Mesodermal cell (in vitro differentiated cells): ENCODE measurements around the gene TBCD.
A peak's percentile ranks its signal among the peaks of the same experiment; 100 is the strongest.

ENCODE experiments used
- H3K27ac ChIP-seq: 2 replicates; pipeline ENCODE4 v1.7.0; 2013; ENCODE audit warnings: mild to moderate bottlenecking, low read depth, low read length, moderate library complexity; ENCODE audit not compliant: severe bottlenecking
- H3K36me3 ChIP-seq: 2 replicates; pipeline ENCODE4 v1.7.1; 2013; ENCODE audit warnings: mild to moderate bottlenecking, low read length, moderate library complexity; ENCODE audit not compliant: control insufficient read depth, insufficient read depth
- H3K4me1 ChIP-seq: one replicate; pipeline ENCODE4 v1.7.1; 2013; ENCODE audit warnings: mild to moderate bottlenecking, low read length; ENCODE audit not compliant: insufficient read depth, control insufficient read depth, poor library complexity, severe bottlenecking
- H3K4me3 ChIP-seq: 2 replicates; pipeline ENCODE4 v1.7.0; 2013; ENCODE audit warnings: low read length, control low read depth, mild to moderate bottlenecking; ENCODE audit not compliant: insufficient read depth, poor library complexity, severe bottlenecking; ENCODE audit errors: extremely low read depth
- H3K9me3 ChIP-seq: 2 replicates; pipeline ENCODE4 v1.7.1; 2013; ENCODE audit warnings: mild to moderate bottlenecking, low read length, moderate library complexity; ENCODE audit not compliant: control insufficient read depth
- WGBS, 2 experiments: methylation state at CpG; one replicate each; pipeline ENCODE4 v1.1.5; 2013; ENCODE audit warnings: missing lambda C conversion rate in 2 of 2; ENCODE audit not compliant: insufficient coverage in 2 of 2; 5-methylcytosine and 5-hydroxymethylcytosine counted together

Gene TBCD

DNA sequence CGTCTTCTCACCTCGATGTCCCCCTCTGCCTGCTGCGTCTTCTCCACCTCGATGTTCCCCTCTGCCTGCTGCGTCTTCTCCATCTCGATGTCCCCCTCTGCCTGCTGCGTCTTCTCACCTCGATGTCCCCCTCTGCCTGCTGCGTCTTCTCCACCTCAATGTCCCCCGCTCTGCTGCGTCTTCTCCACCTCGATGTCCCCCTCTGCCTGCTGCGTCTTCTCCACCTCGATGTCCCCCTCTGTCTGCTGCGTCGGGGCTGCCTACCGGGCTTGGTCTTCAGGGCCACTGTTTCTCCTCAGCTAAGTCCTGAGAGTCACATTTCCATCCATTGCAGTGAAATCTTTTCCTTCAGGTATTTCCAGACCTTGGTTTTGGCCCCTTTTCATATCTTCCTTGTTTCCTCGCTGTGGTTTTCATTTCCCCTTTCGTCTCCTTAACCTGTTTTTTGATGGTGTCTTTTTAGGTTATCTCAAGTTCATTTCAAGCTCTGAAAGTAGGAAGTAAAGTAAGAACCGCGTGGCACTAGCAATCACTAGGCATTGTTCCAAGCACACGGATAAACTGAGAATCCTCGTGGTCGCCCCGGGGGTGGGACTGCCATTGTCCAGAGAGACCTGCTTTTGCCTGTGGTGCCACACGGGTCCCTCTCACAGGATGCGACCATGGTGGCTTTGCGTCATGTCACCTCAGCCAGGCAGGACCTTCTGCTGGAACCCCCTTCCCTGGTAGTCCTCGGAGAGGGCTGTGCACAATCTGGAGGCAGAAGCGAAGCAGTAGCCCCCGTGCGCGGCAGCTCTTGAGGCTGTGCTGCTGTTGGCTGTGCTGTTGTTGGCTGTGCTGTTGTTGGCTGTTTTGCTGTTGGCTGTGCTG lies 97.4 kb downstream of the TBCD start:
- H3K27ac ChIP-seq: no peak overlapping the region
- H3K9me3 ChIP-seq: no peaks in the 10 kb centered on the region
- H3K4me1 ChIP-seq: peaks cover 13% of the 10 kb centered on the region
- H3K4me3 ChIP-seq: no peak overlapping the region
- WGBS, 2 experiments: 92 to 94% methylated on average over 31 to 32 of the region's 33 CpGs
- peaks cover 21% of the 10 kb centered on the region for H3K36me3 ChIP-seq

DNA sequence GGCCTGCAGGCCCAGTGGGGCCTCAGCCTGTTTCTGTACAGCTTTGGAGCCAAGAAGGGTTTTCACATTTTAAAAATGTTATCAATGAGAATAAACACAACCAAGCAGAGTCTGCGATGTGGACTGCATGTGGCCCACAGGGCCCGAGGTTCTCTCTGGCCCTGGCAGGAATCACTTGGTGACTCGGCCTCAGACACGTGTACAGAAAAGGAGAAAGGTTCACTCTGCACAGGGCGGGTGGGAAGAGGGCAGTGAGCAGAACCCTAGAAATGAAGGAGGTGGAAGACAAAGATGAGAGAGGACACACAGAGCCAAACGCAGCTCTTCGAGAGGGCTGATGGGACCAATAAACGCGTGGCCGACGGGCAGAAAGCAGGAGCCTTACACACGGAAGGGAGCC lies 99.5 kb downstream of the TBCD start:
- peaks cover 4% of the 10 kb centered on the region for H3K4me1 ChIP-seq
- no peaks in the 10 kb centered on the region for H3K9me3 ChIP-seq
- peaks cover 38% of the 10 kb centered on the region for H3K36me3 ChIP-seq
- WGBS, 2 experiments: 94 to 99% methylated on average over 11 of the region's 12 CpGs
- H3K27ac ChIP-seq: no peak overlapping the region
- no peak overlapping the region for H3K4me3 ChIP-seq

DNA sequence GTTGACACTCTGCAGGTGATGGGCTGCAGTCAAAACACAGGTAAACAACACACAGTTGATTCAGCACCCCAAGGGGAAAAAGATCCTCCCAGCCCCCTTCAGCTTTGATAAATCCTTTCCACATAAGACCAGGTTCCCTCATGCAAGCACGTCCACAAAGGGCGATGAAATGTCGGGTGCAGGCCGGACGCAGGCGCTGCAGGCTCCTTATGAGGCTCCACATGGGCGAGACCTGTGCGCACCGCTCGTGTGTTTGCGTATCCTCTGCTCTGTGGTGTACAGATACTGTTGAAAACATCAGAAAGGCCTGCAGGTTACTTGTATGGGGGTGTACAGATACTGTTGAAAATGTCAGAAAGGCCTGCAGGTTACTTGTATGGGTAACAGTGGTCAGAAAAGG lies 102.4 kb downstream of the TBCD start:
- 95 to 98% methylated on average over 7 to 11 of the region's 11 CpGs for WGBS, 2 experiments
- Histone ChIP-seq H3K4me1 (peaks cover 11% of the 10 kb centered on the region), H3K36me3 (peaks cover 31% of the 10 kb centered on the region)

DNA sequence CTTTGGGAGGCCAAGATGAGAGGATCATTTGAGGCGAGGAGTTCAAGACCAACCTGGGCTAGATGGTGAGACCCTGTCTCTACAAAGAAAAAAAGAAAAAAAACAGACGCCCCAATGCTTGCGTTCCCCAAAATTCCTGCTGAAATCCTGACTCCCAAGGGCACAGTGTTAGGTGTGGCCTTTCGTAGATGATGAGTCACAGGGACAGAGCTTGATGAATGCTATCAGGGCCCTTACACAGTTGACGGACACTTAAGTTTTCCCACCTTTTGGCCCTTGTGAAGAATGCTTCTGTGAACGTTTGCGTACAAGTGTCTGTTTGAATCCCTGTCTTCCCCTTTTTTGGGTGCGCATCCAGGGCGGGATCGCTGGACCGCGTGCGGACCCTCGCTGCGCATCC lies 104.5 kb downstream of the TBCD start:
- no peaks in the 10 kb centered on the region for H3K9me3 ChIP-seq
- 80 to 96% methylated on average over 6 to 8 of the region's 15 CpGs for WGBS, 2 experiments

More for the DNA sequence above, 102.4 kb downstream of the TBCD start:
- Histone ChIP-seq H3K4me3 (no peak overlapping the region), H3K9me3 (no peaks in the 10 kb centered on the region), H3K27ac (no peak overlapping the region)

DNA sequence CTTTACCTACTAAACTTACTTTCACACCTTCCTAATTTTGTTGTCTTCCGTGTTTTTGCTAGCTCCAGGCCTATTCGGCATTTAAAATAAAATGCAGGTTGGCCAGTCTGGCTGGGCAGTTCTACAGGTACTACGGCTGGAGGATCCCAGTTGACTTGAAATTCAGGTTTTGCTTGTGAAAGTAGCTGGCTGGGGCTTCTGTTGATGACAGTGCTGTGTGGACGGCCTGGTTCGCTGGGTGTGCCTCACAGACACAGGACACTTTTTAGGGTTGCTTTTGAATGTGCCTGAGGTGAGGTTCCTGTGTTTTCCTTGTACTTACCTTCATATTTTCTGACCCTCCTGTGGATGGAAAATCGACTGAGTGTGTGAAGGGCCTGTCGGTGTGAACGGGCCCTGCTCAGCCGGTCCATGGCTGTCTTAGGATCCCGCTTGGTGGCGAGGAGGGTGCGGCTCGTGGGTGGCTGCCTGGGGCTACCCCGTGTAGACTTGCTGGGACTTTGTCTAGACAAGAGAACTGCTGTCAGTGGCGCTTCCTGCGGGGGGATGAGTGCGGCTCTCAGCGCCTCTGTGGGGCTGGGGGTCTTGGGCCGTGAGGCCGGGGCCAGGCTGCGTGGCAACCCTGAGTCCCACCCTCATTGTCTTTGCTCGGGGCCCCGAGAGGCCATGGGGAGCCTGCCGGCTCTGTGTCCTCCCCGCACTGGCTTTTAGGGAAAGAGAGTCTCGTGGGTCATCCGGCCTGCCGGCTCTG lies 106.7 kb downstream of the TBCD start:
- Histone ChIP-seq H3K9me3 (no peaks in the 10 kb centered on the region), H3K36me3 (peaks cover 21% of the 10 kb centered on the region), H3K27ac (peak overlapping the region; percentile 95), H3K4me1 (peaks cover 39% of the 10 kb centered on the region), H3K4me3 (no peak overlapping the region)
- 90 to 92% methylated on average over 24 to 25 of the region's 28 CpGs for WGBS, 2 experiments

More for the DNA sequence above, 104.5 kb downstream of the TBCD start:
- peaks cover 27% of the 10 kb centered on the region for H3K36me3 ChIP-seq
- no peak overlapping the region for H3K27ac ChIP-seq
- H3K4me1 ChIP-seq: peaks cover 27% of the 10 kb centered on the region
- H3K4me3 ChIP-seq: no peak overlapping the region

DNA sequence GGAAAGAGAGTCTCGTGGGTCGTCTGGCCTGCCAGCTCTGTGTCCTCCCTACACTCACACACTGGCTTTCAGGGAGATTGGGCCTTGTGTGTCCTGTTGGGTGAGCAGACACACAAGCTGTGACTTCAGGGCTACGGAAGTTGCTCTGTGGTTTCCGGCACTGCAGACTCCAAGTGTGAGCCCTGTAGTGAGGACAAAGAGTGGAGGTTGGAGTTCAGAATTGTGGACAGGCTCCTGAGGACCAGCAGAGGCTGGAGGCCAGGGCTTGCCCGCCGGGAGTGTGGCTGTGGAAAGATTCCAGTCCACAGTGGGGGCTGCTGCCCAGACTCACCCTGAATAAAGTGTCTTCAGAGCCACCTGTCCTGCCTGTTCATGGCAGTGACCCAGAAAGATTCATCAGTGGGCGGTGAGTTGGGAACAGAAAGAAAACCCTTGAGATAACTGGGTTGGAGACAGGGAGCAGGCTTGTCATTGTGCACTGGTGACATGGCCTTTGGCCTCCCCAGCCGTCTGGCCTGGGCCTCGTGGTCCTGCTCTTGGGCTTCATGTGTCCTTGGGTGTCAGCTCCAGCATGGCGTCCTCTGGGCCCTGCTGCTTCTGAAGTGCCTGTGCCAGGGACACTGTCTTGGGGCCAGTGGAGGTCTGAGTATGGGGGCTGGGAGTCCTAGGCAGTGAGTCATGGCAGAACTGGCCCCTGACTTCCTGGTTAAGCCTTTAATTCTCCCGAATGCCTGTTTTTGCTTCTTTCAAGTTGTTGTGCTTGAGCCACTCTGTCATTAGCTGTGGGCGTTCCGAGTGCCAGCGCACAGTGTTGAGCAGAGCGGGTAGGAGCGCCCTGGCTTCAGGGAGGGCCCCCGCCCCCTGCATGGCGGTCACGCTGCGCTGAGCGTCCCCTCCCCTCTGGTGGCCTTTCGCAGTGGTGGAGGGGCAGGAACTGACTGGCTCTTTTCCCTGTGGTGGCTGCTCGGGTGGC lies 107.9 kb downstream of the TBCD start:
- Histone ChIP-seq H3K4me3 (no peak overlapping the region), H3K36me3 (peaks cover 16% of the 10 kb centered on the region), H3K9me3 (no peaks in the 10 kb centered on the region), H3K4me1 (peaks cover 50% of the 10 kb centered on the region), H3K27ac (peak overlapping the region; percentile 95)
- 67 to 76% methylated on average over 17 to 20 of the region's 23 CpGs for WGBS, 2 experiments

DNA sequence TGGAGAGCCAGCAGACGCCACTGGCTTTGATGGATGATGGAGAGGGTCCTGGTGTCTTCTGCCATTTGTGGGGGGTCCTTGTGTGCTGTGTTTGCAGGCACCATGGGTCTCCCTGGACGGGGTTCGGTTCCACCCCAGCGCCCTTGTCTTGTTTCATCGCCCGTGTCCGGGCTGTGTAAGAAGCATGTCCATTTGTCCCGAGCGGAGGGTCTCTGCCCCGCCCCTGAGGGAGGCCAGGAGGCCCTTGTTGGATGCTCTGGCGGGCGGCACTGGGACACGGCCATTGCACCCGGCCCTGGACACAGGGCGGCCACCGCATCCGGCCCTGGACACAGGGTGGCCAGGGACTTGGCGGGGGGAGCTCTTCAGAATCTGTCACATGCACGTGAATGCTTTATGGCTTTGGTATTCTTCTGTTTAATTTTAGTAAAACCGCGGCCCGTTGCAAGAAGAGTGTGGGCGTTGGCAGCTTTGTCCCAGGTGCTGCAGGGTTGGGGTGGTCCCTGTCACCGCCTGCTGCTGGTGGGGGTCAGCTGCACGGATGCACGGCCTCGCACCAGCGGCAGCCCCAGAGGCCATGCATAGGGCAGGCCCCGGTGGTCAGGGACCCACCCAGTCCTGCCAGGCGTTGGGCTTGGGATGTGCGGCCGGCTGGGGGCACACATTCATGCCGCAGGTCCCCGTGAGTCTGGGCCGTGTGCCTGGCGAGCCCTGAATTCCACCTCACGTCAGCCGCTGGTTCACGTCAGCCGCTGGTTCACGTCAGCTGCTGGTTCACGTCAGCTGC lies 108.9 kb downstream of the TBCD start:
- Histone ChIP-seq H3K36me3 (peaks cover 5% of the 10 kb centered on the region), H3K4me3 (no peak overlapping the region), H3K9me3 (no peaks in the 10 kb centered on the region), H3K4me1 (peaks cover 53% of the 10 kb centered on the region), H3K27ac (peak overlapping the region; percentile 95)
- 94 to 99% methylated on average over 27 to 36 of the region's 42 CpGs for WGBS, 2 experiments

DNA sequence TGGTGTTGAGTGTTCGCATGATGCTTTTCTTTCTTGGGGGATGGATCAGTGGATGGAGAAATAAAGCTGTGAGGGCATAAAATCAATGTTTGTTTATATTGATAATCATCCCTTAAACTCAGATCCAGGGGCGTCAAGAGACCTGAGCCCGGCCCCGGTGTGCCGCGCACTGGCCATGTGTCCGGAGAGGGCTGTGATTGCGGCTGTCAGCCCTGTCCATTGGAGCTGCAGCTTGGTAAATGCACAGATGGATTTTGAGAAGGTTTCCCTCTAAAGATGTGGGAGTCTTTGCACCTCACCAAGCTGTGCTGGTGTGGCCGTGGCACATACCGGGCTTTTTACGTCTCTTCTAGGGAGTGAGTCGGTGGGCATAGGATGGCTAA lies 109.5 kb downstream of the TBCD start:
- no peak overlapping the region for H3K4me3 ChIP-seq
- no peak overlapping the region for H3K27ac ChIP-seq
- WGBS, 2 experiments: 90 to 98% methylated on average over 9 to 11 of the region's 12 CpGs
- H3K9me3 ChIP-seq: no peaks in the 10 kb centered on the region
- H3K4me1 ChIP-seq: peaks cover 59% of the 10 kb centered on the region
- H3K36me3 ChIP-seq: no peaks in the 10 kb centered on the region

DNA sequence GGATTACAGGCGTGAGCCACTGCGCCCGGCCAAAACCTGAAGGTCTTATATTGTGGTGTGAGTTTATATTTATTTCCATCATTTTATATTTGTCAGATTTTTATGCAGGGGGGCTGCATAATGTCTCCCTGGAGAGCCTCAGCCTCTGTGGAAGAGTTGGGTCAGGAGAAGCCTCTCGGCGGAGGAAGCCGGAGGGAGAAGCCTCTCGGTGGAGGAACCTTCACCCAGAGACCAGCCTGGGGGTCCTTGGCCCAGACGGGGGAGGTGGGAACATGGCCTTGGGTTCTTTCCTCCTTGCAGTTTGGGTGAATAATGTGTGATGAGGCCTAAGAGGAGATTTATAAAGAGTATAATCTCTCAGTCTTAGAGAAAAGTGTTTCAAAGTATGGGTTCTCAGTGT lies 110.3 kb downstream of the TBCD start:
- peaks cover 62% of the 10 kb centered on the region for H3K4me1 ChIP-seq
- 100% methylated on average over 4 to 5 of the region's 8 CpGs for WGBS, 2 experiments
- no peak overlapping the region for H3K4me3 ChIP-seq
- H3K9me3 ChIP-seq: no peaks in the 10 kb centered on the region
- no peaks in the 10 kb centered on the region for H3K36me3 ChIP-seq
- no peak overlapping the region for H3K27ac ChIP-seq
